Measurements from ENCODE around the gene USP49. TPM values are rescaled to one million over a fixed set of nuclear protein-coding genes. Genes with fewer than 3 reads are reported as not detected.

Gene USP49
- total RNA-seq, 1 experiment from 2014 or later: 4.1 TPM

- Mint-ChIP-seq H3K9me3 (ENCODE audit: unreplicated experiment) (no peaks in the 10 kb centered on the region), H3K27me3 (ENCODE audit: insufficient read depth, unreplicated experiment) (no peaks in the 10 kb centered on the region), H3K4me1 (ENCODE audit: insufficient read depth, unreplicated experiment) (peaks cover 5% of the 10 kb centered on the region), H3K27ac (ENCODE audit: low read depth, unreplicated experiment) (no peak overlapping the region), H3K36me3 (ENCODE audit: insufficient read depth, unreplicated experiment) (peaks cover 9% of the 10 kb centered on the region), H3K4me3 (ENCODE audit: unreplicated experiment) (no peak overlapping the region)
- TF ChIP-seq CTCF (IDR thresholded peaks at IDR 0.05; ENCODE audit: unreplicated experiment): peak; percentile 55
- peak; percentile 44 for DNase-seq (ENCODE audit: unreplicated experiment)
- POLR2A ChIA-PET: interaction anchor here (0.7 to 2.6 kb wide), 7 partner anchors 10 to 244 kb away, joined by 3 to 18 read pairs (median 6); partner anchors contain the start of genes MED20 and TOMM6
- intact Hi-C loops (cut with micrococcal nuclease): loop anchor here (1.0 to 5.0 kb wide), 3 partner anchors 121 to 243 kb away; partner anchors contain the start of genes BYSL and MED20
- BruUV-seq (replicated peaks): no TSS peak
- CTCF ChIA-PET: interaction anchor here (0.6 to 3.8 kb wide), 20 partner anchors 8 to 947 kb away, joined by 3 to 37 read pairs (median 5); partner anchors contain the start of genes BYSL and MED20
Observed at GRCh38 chr6:41801380-41801779, 93.8 kb downstream of the USP49 start.

GRCh38 chr6:41799559-41799911 lies 95.6 kb downstream of the USP49 start:
- no TSS peak for BruUV-seq (replicated peaks)
- CTCF ChIA-PET: interaction anchor here (0.6 to 3.8 kb wide), 6 partner anchors 12 to 244 kb away, joined by 3 to 37 read pairs (median 4); partner anchors contain the start of gene TOMM6
- intact Hi-C loops (cut with micrococcal nuclease): no loop called here
- no peak overlapping the region for H3K27ac Mint-ChIP-seq (ENCODE audit: low read depth, unreplicated experiment)
- DNase-seq (ENCODE audit: unreplicated experiment): no peak
- H3K36me3 Mint-ChIP-seq (ENCODE audit: insufficient read depth, unreplicated experiment): peaks cover 5% of the 10 kb centered on the region
- no peaks in the 10 kb centered on the region for H3K27me3 Mint-ChIP-seq (ENCODE audit: insufficient read depth, unreplicated experiment)
- H3K9me3 Mint-ChIP-seq (ENCODE audit: unreplicated experiment): no peaks in the 10 kb centered on the region
- POLR2A ChIA-PET: interaction anchor here (1.7 to 2.6 kb wide), 2 partner anchors 12 to 246 kb away, joined by 10 to 18 read pairs; partner anchors contain the start of gene TOMM6
- H3K4me1 Mint-ChIP-seq (ENCODE audit: insufficient read depth, unreplicated experiment): peaks cover 5% of the 10 kb centered on the region
- no peak for TF ChIP-seq CTCF (IDR thresholded peaks at IDR 0.05; ENCODE audit: unreplicated experiment)
- no peak overlapping the region for H3K4me3 Mint-ChIP-seq (ENCODE audit: unreplicated experiment)

GRCh38 chr6:41798901-41799558 lies 96.1 kb downstream of the USP49 start:
- intact Hi-C loops (cut with micrococcal nuclease): no loop called here
- H3K27me3 Mint-ChIP-seq (ENCODE audit: insufficient read depth, unreplicated experiment): no peaks in the 10 kb centered on the region
- TF ChIP-seq CTCF (IDR thresholded peaks at IDR 0.05; ENCODE audit: unreplicated experiment): no peak
- ChIA-PET CTCF (interaction anchor here (0.6 to 3.8 kb wide), 5 partner anchors 11 to 244 kb away, joined by 3 to 37 read pairs (median 4); partner anchors contain the start of gene TOMM6), POLR2A (interaction anchor here (1.7 to 2.6 kb wide), 2 partner anchors 12 to 246 kb away, joined by 10 to 18 read pairs; partner anchors contain the start of gene TOMM6)
- BruUV-seq (replicated peaks): no TSS peak
- no peak overlapping the region for H3K4me3 Mint-ChIP-seq (ENCODE audit: unreplicated experiment)
- no peaks in the 10 kb centered on the region for H3K9me3 Mint-ChIP-seq (ENCODE audit: unreplicated experiment)
- H3K36me3 Mint-ChIP-seq (ENCODE audit: insufficient read depth, unreplicated experiment): peaks cover 5% of the 10 kb centered on the region
- no peak for DNase-seq (ENCODE audit: unreplicated experiment)
- peaks cover 5% of the 10 kb centered on the region for H3K4me1 Mint-ChIP-seq (ENCODE audit: insufficient read depth, unreplicated experiment)
- no peak overlapping the region for H3K27ac Mint-ChIP-seq (ENCODE audit: low read depth, unreplicated experiment)

- BruUV-seq (replicated peaks): no TSS peak
Observed at GRCh38 chr6:41796474-41796873, 98.7 kb downstream of the USP49 start.

More at GRCh38 chr6:41796474-41796873, 98.7 kb downstream of the USP49 start:
- H3K9me3 Mint-ChIP-seq (ENCODE audit: unreplicated experiment): no peaks in the 10 kb centered on the region
- DNase-seq (ENCODE audit: unreplicated experiment): no peak
- no peak overlapping the region for H3K4me3 Mint-ChIP-seq (ENCODE audit: unreplicated experiment)
- no peak overlapping the region for H3K27ac Mint-ChIP-seq (ENCODE audit: low read depth, unreplicated experiment)
- peaks cover 2% of the 10 kb centered on the region for H3K4me1 Mint-ChIP-seq (ENCODE audit: insufficient read depth, unreplicated experiment)
- no peaks in the 10 kb centered on the region for H3K27me3 Mint-ChIP-seq (ENCODE audit: insufficient read depth, unreplicated experiment)
- H3K36me3 Mint-ChIP-seq (ENCODE audit: insufficient read depth, unreplicated experiment): peaks cover 29% of the 10 kb centered on the region
- ChIA-PET CTCF (interaction anchor here (1.9 kb wide), 1 partner anchor 10 kb away, joined by 7 read pairs; no protein-coding TSS in a partner anchor), POLR2A (interaction anchor here (0.6 kb wide), 1 partner anchor 10 kb away, joined by 3 read pairs; no protein-coding TSS in a partner anchor)
- no peak for TF ChIP-seq CTCF (IDR thresholded peaks at IDR 0.05; ENCODE audit: unreplicated experiment)
- intact Hi-C loops (cut with micrococcal nuclease): no loop called here

All from MCF 10A (cell line).